Vagina (tissue), 2 donors: Measurements from ENCODE around the gene ABCC3. TPM values are rescaled to one million over a fixed set of nuclear protein-coding genes. Genes with fewer than 3 reads are reported as not detected.

Experiments
- DNase-seq, 2 donors: peaks; one replicate each; pipeline ENCODE4 v3.0.0-alpha.2; 2017; ENCODE audit errors: extremely low spot score in 2 of 2
- H3K27ac ChIP-seq: fragments of 200-600 bp; sonication (generic); one replicate; pipeline ENCODE4 v1.5.1; 2019
- H3K27me3 ChIP-seq: fragments of 200-600 bp; sonication (generic); one replicate; pipeline ENCODE4 v1.5.1; 2019
- H3K36me3 ChIP-seq, 2 donors: fragments of 200-600 bp; sonication (generic); one replicate each; pipeline ENCODE4 v1.5.1; 2017 to 2019
- H3K4me1 ChIP-seq: fragments of 200-600 bp; sonication (generic); one replicate; pipeline ENCODE4 v1.5.1; 2019
- H3K4me3 ChIP-seq, 2 donors: fragments of 200-600 bp; sonication (generic); 1 replicate in 1 of 2; 2 replicates in 1 of 2; pipeline ENCODE4 v1.5.1; 2016 to 2019
- H3K9me3 ChIP-seq: fragments of 200-600 bp; sonication (generic); one replicate; pipeline ENCODE4 v1.5.1; 2019
- CTCF ChIP-seq, 3 experiments: fragments of 450-650 bp in 2 of 3; fragments of 200-600 bp in 1 of 3; sonication (generic) in 1 of 3; IDR thresholded peaks; one replicate each; pipeline ENCODE4 v1.5.1; 2017 to 2019; ENCODE audit warnings: antibody characterized with exemption in 3 of 3, mild to moderate bottlenecking in 2 of 3, moderate library complexity in 2 of 3
- POLR2A ChIP-seq, 2 donors: fragments of 450-650 bp; IDR thresholded peaks; one replicate each; pipeline ENCODE4 v1.6.1; 2017; ENCODE audit warnings: antibody characterized with exemption in 2 of 2, mild to moderate bottlenecking in 2 of 2, moderate library complexity in 2 of 2
- POLR2AphosphoS5 ChIP-seq, 2 donors: sonication (generic); formaldehyde crosslinking; IDR thresholded peaks; one replicate each; pipeline ENCODE4 v1.9.0; 2017; ENCODE audit warnings: antibody characterized with exemption in 2 of 2, mild to moderate bottlenecking in 2 of 2, low read depth in 1 of 2; ENCODE audit not compliant: insufficient read depth in 1 of 2
- intact Hi-C: fragments of 100-400 bp; cut with DNase I; formaldehyde crosslinking; loops from one replicate; pipeline ENCODE4 v1.15.1; 2023
- total RNA-seq: library from RNA; depleted of rRNA; stranded (reverse); fragments of >200 nt; gene quantifications from one replicate; pipeline ENCODE4 v1.2.3, GENCODE V29; 2016

The ABCC3 gene
- total RNA-seq, 1 donor from 2014 or later = 47.6 TPM

GRCh38 chr17:50725769-50726655 lies 91.3 kb downstream of the ABCC3 start:
- Histone ChIP-seq H3K9me3 (no peaks in the 10 kb centered on the region), H3K27ac (no peak overlapping the region), H3K4me3 (no peak overlapping the region), H3K4me1 (peaks cover 97% of the 10 kb centered on the region), H3K27me3 (no peaks in the 10 kb centered on the region), H3K36me3 (no peaks in the 10 kb centered on the region)
- intact Hi-C loops = no loop called here
- DNase-seq = no peak
- TF ChIP-seq POLR2AphosphoS5 (IDR thresholded peaks at IDR 0.05; ENCODE audit: insufficient read depth in 1 of 2, low read depth in 1 of 2) = no peak

GRCh38 chr17:50728112-50728429 lies 93.4 kb downstream of the ABCC3 start:
- intact Hi-C loops = no loop called here
- Histone ChIP-seq H3K4me1 (peaks cover 93% of the 10 kb centered on the region), H3K4me3 (no peak overlapping the region), H3K36me3 (no peaks in the 10 kb centered on the region), H3K9me3 (no peaks in the 10 kb centered on the region), H3K27me3 (no peaks in the 10 kb centered on the region), H3K27ac (no peak overlapping the region)
- TF ChIP-seq POLR2AphosphoS5 (IDR thresholded peaks at IDR 0.05; ENCODE audit: insufficient read depth in 1 of 2, low read depth in 1 of 2) (no peak), CTCF (IDR thresholded peaks at IDR 0.05) (no peak), POLR2A (IDR thresholded peaks at IDR 0.05) (no peak)
- DNase-seq = no peak

GRCh38 chr17:50728881-50729765 lies 94.4 kb downstream of the ABCC3 start:
- no peaks in the 10 kb centered on the region for H3K9me3 ChIP-seq

GRCh38 chr17:50731575-50732460 lies 97.1 kb downstream of the ABCC3 start:
- H3K4me3 ChIP-seq = no peak overlapping the region
- H3K9me3 ChIP-seq = no peaks in the 10 kb centered on the region
- H3K27me3 ChIP-seq = no peaks in the 10 kb centered on the region
- no peak overlapping the region for H3K27ac ChIP-seq
- no peaks in the 10 kb centered on the region for H3K36me3 ChIP-seq
- H3K4me1 ChIP-seq = peaks cover 86% of the 10 kb centered on the region
- no peak for TF ChIP-seq POLR2AphosphoS5 (IDR thresholded peaks at IDR 0.05; ENCODE audit: insufficient read depth in 1 of 2, low read depth in 1 of 2)
- TF ChIP-seq CTCF (IDR thresholded peaks at IDR 0.05) = no peak
- no peak for TF ChIP-seq POLR2A (IDR thresholded peaks at IDR 0.05)
- no peak for DNase-seq
- intact Hi-C loops = no loop called here

More at GRCh38 chr17:50728881-50729765, 94.4 kb downstream of the ABCC3 start:
- Histone ChIP-seq H3K27ac (no peak overlapping the region), H3K4me3 (no peak overlapping the region), H3K4me1 (peaks cover 93% of the 10 kb centered on the region), H3K36me3 (no peaks in the 10 kb centered on the region), H3K27me3 (no peaks in the 10 kb centered on the region)
- DNase-seq = no peak
- intact Hi-C loops = no loop called here
- TF ChIP-seq POLR2AphosphoS5 (IDR thresholded peaks at IDR 0.05; ENCODE audit: insufficient read depth in 1 of 2, low read depth in 1 of 2) = no peak
- no peak for TF ChIP-seq POLR2A (IDR thresholded peaks at IDR 0.05)
- no peak for TF ChIP-seq CTCF (IDR thresholded peaks at IDR 0.05)

- peaks cover 0 to 18% of the 10 kb centered on the region in 2 donors for H3K36me3 ChIP-seq
- no peak overlapping the region for H3K4me3 ChIP-seq
- intact Hi-C loops = no loop called here
- no peaks in the 10 kb centered on the region for H3K27me3 ChIP-seq
- TF ChIP-seq POLR2AphosphoS5 (IDR thresholded peaks at IDR 0.05; ENCODE audit: insufficient read depth in 1 of 2, low read depth in 1 of 2) = no peak
- no peak for TF ChIP-seq CTCF (IDR thresholded peaks at IDR 0.05)
- TF ChIP-seq POLR2A (IDR thresholded peaks at IDR 0.05) = no peak
- no peak for DNase-seq
- H3K4me1 ChIP-seq = peaks cover 51% of the 10 kb centered on the region
- no peak overlapping the region for H3K27ac ChIP-seq
- H3K9me3 ChIP-seq = no peaks in the 10 kb centered on the region
These were observed 100.6 kb downstream of the ABCC3 start for GRCh38 chr17:50735287-50735686.
